ENCODE measurements around the gene UNC5B.

The UNC5B gene

DNA sequence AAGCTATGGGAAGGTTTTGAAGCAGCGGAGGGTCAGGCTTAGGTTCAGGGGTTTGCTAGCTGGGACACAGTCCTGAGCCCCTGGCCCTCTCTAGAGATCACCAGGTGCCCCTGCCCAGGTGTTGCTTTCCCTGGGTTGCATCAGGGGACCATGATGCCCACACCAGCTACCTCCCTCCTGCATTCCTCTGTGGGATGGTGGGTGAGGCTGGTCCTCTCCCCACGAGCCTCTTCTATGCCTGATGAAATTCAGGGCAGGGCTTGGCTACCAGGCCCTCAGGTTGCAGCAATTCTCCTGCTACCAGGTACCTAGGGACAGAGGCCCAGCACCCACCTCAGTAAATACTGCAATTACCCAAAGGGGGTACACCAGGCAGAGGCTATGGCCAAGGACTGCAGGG is 95.9 kb downstream of the UNC5B start:
- no peak overlapping the region for H3K4me3 ChIP-seq (ENCODE audit: low read depth, low read length)
- no peak overlapping the region for H2AK5ac ChIP-seq (ENCODE audit: low read length)
- no peak overlapping the region for H2BK5ac ChIP-seq (ENCODE audit: low read depth, low read length, poor library complexity)
- no peak overlapping the region for H4K8ac ChIP-seq (ENCODE audit: low read depth, low read length)
- no peak overlapping the region for H2BK12ac ChIP-seq (ENCODE audit: low read length)
- H3K27me3 ChIP-seq (ENCODE audit: insufficient read depth, low read length): no peaks in the 10 kb centered on the region
- H3K9me3 ChIP-seq (ENCODE audit: insufficient read depth, low read depth, low read length): no peaks in the 10 kb centered on the region
- peaks cover 3 to 4% of the 10 kb centered on the region in 2 experiments for H3K4me1 ChIP-seq (ENCODE audit: control insufficient read depth in 1 of 2, insufficient read depth in 2 of 2, low read length in 2 of 2)
- no peak overlapping the region for H3K27ac ChIP-seq (ENCODE audit: low read depth, low read length)
- H2AFZ ChIP-seq (ENCODE audit: insufficient read depth, low read length, poor library complexity): no peak overlapping the region
- H3K4ac ChIP-seq (ENCODE audit: low read depth, low read length): no peak overlapping the region
- H2BK120ac ChIP-seq (ENCODE audit: insufficient read depth, low read length, poor library complexity): no peak overlapping the region
- H3K79me1 ChIP-seq (ENCODE audit: low read length): no peaks in the 10 kb centered on the region
- no peak overlapping the region for H4K12ac ChIP-seq (ENCODE audit: low read depth, low read length)
- no peak overlapping the region for H3K18ac ChIP-seq (ENCODE audit: low read length)
- no peak overlapping the region for H4K91ac ChIP-seq (ENCODE audit: low read depth, low read length)
- peaks cover 10 to 28% of the 10 kb centered on the region in 2 experiments for H3K36me3 ChIP-seq (ENCODE audit: control insufficient read depth in 1 of 2, insufficient read depth in 2 of 2, low read length in 2 of 2)
- H3K14ac ChIP-seq (ENCODE audit: low read length): no peak overlapping the region
- WGBS (ENCODE audit: extremely low coverage, insufficient coverage, insufficient read length): no CpG with 5 or more reads among the region's 2 CpGs
- H3K9ac ChIP-seq (ENCODE audit: low read length): no peak overlapping the region
- H3K23ac ChIP-seq (ENCODE audit: low read length): no peak overlapping the region
- DNase-seq: no peak
- H3K4me2 ChIP-seq (ENCODE audit: low read length): no peak overlapping the region
- no peaks in the 10 kb centered on the region for H3K79me2 ChIP-seq (ENCODE audit: control insufficient read depth, insufficient read depth, low read length, poor library complexity)

GRCh38 chr10:71308985-71309384 is 96.6 kb downstream of the UNC5B start:
- Histone ChIP-seq H4K12ac (ENCODE audit: low read depth, low read length) (no peak overlapping the region), H3K4me1 (ENCODE audit: control insufficient read depth in 1 of 2, insufficient read depth in 2 of 2, low read length in 2 of 2) (peaks cover 3 to 4% of the 10 kb centered on the region in 2 experiments), H4K8ac (ENCODE audit: low read depth, low read length) (no peak overlapping the region), H3K9ac (ENCODE audit: low read length) (no peak overlapping the region), H3K27me3 (ENCODE audit: insufficient read depth, low read length) (no peaks in the 10 kb centered on the region), H3K4ac (ENCODE audit: low read depth, low read length) (no peak overlapping the region), H3K23ac (ENCODE audit: low read length) (no peak overlapping the region), H2BK12ac (ENCODE audit: low read length) (no peak overlapping the region), H2BK120ac (ENCODE audit: insufficient read depth, low read length, poor library complexity) (no peak overlapping the region), H3K18ac (ENCODE audit: low read length) (no peak overlapping the region), H3K79me2 (ENCODE audit: control insufficient read depth, insufficient read depth, low read length, poor library complexity) (no peaks in the 10 kb centered on the region), H2AK5ac (ENCODE audit: low read length) (no peak overlapping the region), H3K4me2 (ENCODE audit: low read length) (no peak overlapping the region), H3K9me3 (ENCODE audit: insufficient read depth, low read depth, low read length) (no peaks in the 10 kb centered on the region), H3K4me3 (ENCODE audit: low read depth, low read length) (no peak overlapping the region), H4K91ac (ENCODE audit: low read depth, low read length) (no peak overlapping the region), H3K36me3 (ENCODE audit: control insufficient read depth in 1 of 2, insufficient read depth in 2 of 2, low read length in 2 of 2) (peaks cover 7 to 20% of the 10 kb centered on the region in 2 experiments), H3K14ac (ENCODE audit: low read length) (no peak overlapping the region), H3K79me1 (ENCODE audit: low read length) (no peaks in the 10 kb centered on the region), H2BK5ac (ENCODE audit: low read depth, low read length, poor library complexity) (no peak overlapping the region), H3K27ac (ENCODE audit: low read depth, low read length) (no peak overlapping the region), H2AFZ (ENCODE audit: insufficient read depth, low read length, poor library complexity) (no peak overlapping the region)
- no CpG with 5 or more reads among the region's 3 CpGs for WGBS (ENCODE audit: extremely low coverage, insufficient coverage, insufficient read length)
- no peak for DNase-seq

GRCh38 chr10:71309919-71310318 is 97.5 kb downstream of the UNC5B start:
- H2BK120ac ChIP-seq (ENCODE audit: insufficient read depth, low read length, poor library complexity): no peak overlapping the region
- no peak for DNase-seq
- no peak overlapping the region for H3K18ac ChIP-seq (ENCODE audit: low read length)
- H3K27ac ChIP-seq (ENCODE audit: low read depth, low read length): no peak overlapping the region
- no peaks in the 10 kb centered on the region for H3K79me2 ChIP-seq (ENCODE audit: control insufficient read depth, insufficient read depth, low read length, poor library complexity)
- H3K9ac ChIP-seq (ENCODE audit: low read length): no peak overlapping the region
- peaks cover 0 to 13% of the 10 kb centered on the region in 2 experiments for H3K36me3 ChIP-seq (ENCODE audit: control insufficient read depth in 1 of 2, insufficient read depth in 2 of 2, low read length in 2 of 2)
- H3K79me1 ChIP-seq (ENCODE audit: low read length): no peaks in the 10 kb centered on the region
- H3K4me2 ChIP-seq (ENCODE audit: low read length): no peak overlapping the region
- H3K4ac ChIP-seq (ENCODE audit: low read depth, low read length): no peak overlapping the region
- no peak overlapping the region for H2AK5ac ChIP-seq (ENCODE audit: low read length)
- no peak overlapping the region for H3K23ac ChIP-seq (ENCODE audit: low read length)
- H2BK5ac ChIP-seq (ENCODE audit: low read depth, low read length, poor library complexity): no peak overlapping the region
- no peak overlapping the region for H2BK12ac ChIP-seq (ENCODE audit: low read length)
- no peaks in the 10 kb centered on the region for H3K27me3 ChIP-seq (ENCODE audit: insufficient read depth, low read length)
- H2AFZ ChIP-seq (ENCODE audit: insufficient read depth, low read length, poor library complexity): no peak overlapping the region
- no peak overlapping the region for H3K4me3 ChIP-seq (ENCODE audit: low read depth, low read length)
- H4K8ac ChIP-seq (ENCODE audit: low read depth, low read length): no peak overlapping the region
- H3K4me1 ChIP-seq (ENCODE audit: control insufficient read depth in 1 of 2, insufficient read depth in 2 of 2, low read length in 2 of 2): peaks cover 3 to 4% of the 10 kb centered on the region in 2 experiments
- no peak overlapping the region for H4K12ac ChIP-seq (ENCODE audit: low read depth, low read length)
- WGBS (ENCODE audit: extremely low coverage, insufficient coverage, insufficient read length): no CpG with 5 or more reads among the region's 3 CpGs
- H3K9me3 ChIP-seq (ENCODE audit: insufficient read depth, low read depth, low read length): no peaks in the 10 kb centered on the region
- no peak overlapping the region for H3K14ac ChIP-seq (ENCODE audit: low read length)
- H4K91ac ChIP-seq (ENCODE audit: low read depth, low read length): no peak overlapping the region

DNA sequence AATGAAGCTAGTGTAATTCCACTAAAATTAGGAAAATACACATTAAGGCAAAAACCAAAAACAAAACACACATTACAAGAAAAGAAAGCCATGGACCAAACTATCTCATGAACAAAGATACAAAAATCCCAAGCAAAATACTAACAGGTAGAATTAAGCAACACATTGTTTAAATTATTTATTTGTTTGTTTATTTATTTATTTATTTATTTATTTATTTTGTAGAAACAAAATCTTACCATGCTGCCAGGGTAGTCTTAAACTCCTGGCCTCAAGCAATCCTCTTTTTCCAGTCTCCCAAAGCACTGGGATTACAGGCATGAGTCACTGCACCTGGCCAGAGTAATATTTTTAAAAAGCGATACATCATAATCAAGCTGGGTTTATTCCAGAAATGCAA is 99.8 kb downstream of the UNC5B start:
- Histone ChIP-seq H3K27me3 (ENCODE audit: insufficient read depth, low read length) (no peaks in the 10 kb centered on the region), H3K18ac (ENCODE audit: low read length) (no peak overlapping the region), H4K91ac (ENCODE audit: low read depth, low read length) (no peak overlapping the region), H3K4me2 (ENCODE audit: low read length) (no peak overlapping the region), H3K4me1 (ENCODE audit: control insufficient read depth in 1 of 2, insufficient read depth in 2 of 2, low read length in 2 of 2) (peaks cover 3 to 4% of the 10 kb centered on the region in 2 experiments), H2AFZ (ENCODE audit: insufficient read depth, low read length, poor library complexity) (no peak overlapping the region), H3K14ac (ENCODE audit: low read length) (no peak overlapping the region), H2BK12ac (ENCODE audit: low read length) (no peak overlapping the region), H3K79me1 (ENCODE audit: low read length) (no peaks in the 10 kb centered on the region), H3K4ac (ENCODE audit: low read depth, low read length) (no peak overlapping the region), H3K36me3 (ENCODE audit: control insufficient read depth in 1 of 2, insufficient read depth in 2 of 2, low read length in 2 of 2) (peaks cover 0 to 2% of the 10 kb centered on the region in 2 experiments), H2BK120ac (ENCODE audit: insufficient read depth, low read length, poor library complexity) (no peak overlapping the region), H3K4me3 (ENCODE audit: low read depth, low read length) (no peak overlapping the region), H3K9me3 (ENCODE audit: insufficient read depth, low read depth, low read length) (peaks cover 1% of the 10 kb centered on the region), H3K27ac (ENCODE audit: low read depth, low read length) (no peak overlapping the region), H2AK5ac (ENCODE audit: low read length) (no peak overlapping the region), H3K9ac (ENCODE audit: low read length) (no peak overlapping the region), H3K23ac (ENCODE audit: low read length) (no peak overlapping the region), H3K79me2 (ENCODE audit: control insufficient read depth, insufficient read depth, low read length, poor library complexity) (no peaks in the 10 kb centered on the region), H4K12ac (ENCODE audit: low read depth, low read length) (no peak overlapping the region), H2BK5ac (ENCODE audit: low read depth, low read length, poor library complexity) (no peak overlapping the region), H4K8ac (ENCODE audit: low read depth, low read length) (no peak overlapping the region)
- DNase-seq: no peak
- WGBS (ENCODE audit: extremely low coverage, insufficient coverage, insufficient read length): no CpG with 5 or more reads among the region's 1 CpG
